Measurements from ENCODE around the gene DNHD1.

GRCh38 chr11:6563667-6564066 lies 66.6 kb downstream of the DNHD1 start:
- TF ChIP-seq POLR2A (IDR thresholded peaks at IDR 0.05), result no peak
- no peak for TF ChIP-seq CTCF (IDR thresholded peaks at IDR 0.05 in 4 of 5, conservative IDR thresholded peaks at IDR 0.05 in 1 of 5)
